Measurements from ENCODE around the gene AXL.
A peak's percentile ranks its signal among the peaks of the same experiment; 100 is the strongest.
"Not testable (repeated sequence)": the region's sequence is repeated elsewhere in the genome, so short reads cannot be mapped to it uniquely, and the experiment has no call there.

Gene AXL

GRCh38 chr19:41276231-41276630 lies 57.2 kb downstream of the AXL start:
- DNase-seq (ENCODE audit: low read depth) = no peak

GRCh38 chr19:41278478-41278877 lies 59.5 kb downstream of the AXL start:
- DNase-seq (ENCODE audit: low read depth) = no peak

GRCh38 chr19:41288673-41289530 lies 69.9 kb downstream of the AXL start:
- no peak for DNase-seq (ENCODE audit: low read depth)

- not testable (repeated sequence) for DNase-seq (ENCODE audit: low read depth)
These were observed 70.8 kb downstream of the AXL start for GRCh38 chr19:41289814-41290213.

GRCh38 chr19:41294393-41294792 lies 75.4 kb downstream of the AXL start:
- DNase-seq (ENCODE audit: low read depth) = no peak

GRCh38 chr19:41295499-41295898 lies 76.5 kb downstream of the AXL start:
- no peak for DNase-seq (ENCODE audit: low read depth)

- DNase-seq (ENCODE audit: low read depth) = no peak
These were observed 77.4 kb downstream of the AXL start for GRCh38 chr19:41296433-41296871.

GRCh38 chr19:41297628-41298347 lies 78.8 kb downstream of the AXL start:
- no peak for DNase-seq (ENCODE audit: low read depth)

- DNase-seq (ENCODE audit: low read depth) = no peak
These were observed 79.4 kb downstream of the AXL start for GRCh38 chr19:41298348-41298964.

GRCh38 chr19:41299046-41299754 lies 80.2 kb downstream of the AXL start:
- DNase-seq (ENCODE audit: low read depth) = no peak

- DNase-seq (ENCODE audit: low read depth) = no peak
These were observed 80.7 kb downstream of the AXL start for GRCh38 chr19:41299755-41300089.

GRCh38 chr19:41300555-41300954 lies 81.5 kb downstream of the AXL start:
- no peak for DNase-seq (ENCODE audit: low read depth)

- peak; percentile 64 for DNase-seq (ENCODE audit: low read depth)
These were observed 83.8 kb downstream of the AXL start for GRCh38 chr19:41302624-41303351.

- DNase-seq (ENCODE audit: low read depth) = no peak
These were observed 84.9 kb downstream of the AXL start for GRCh38 chr19:41303954-41304353.

GRCh38 chr19:41304706-41305483 lies 85.9 kb downstream of the AXL start:
- no peak for DNase-seq (ENCODE audit: low read depth)

GRCh38 chr19:41305927-41306793 lies 87.1 kb downstream of the AXL start:
- no peak for DNase-seq (ENCODE audit: low read depth)

- no peak for DNase-seq (ENCODE audit: low read depth)
These were observed 88.3 kb downstream of the AXL start for GRCh38 chr19:41307090-41307875.

GRCh38 chr19:41307954-41308449 lies 89.0 kb downstream of the AXL start:
- DNase-seq (ENCODE audit: low read depth) = no peak

All from activated T-cell treated with anti-CD3 and anti-CD28 coated beads for 48 hours (primary cell).